Liver (tissue), 9 donors: ENCODE data around the gene C11orf87. TPM values are rescaled to one million over a fixed set of nuclear protein-coding genes. Genes with fewer than 3 reads are reported as not detected.

Experiments
- DNase-seq: peaks from one replicate; pipeline ENCODE4 v3.0.0-alpha.2; 2017; ENCODE audit warnings: low spot score
- H3K27ac ChIP-seq, 2 donors: one replicate each; pipeline ENCODE4 v1.7.0; 2013; ENCODE audit warnings: inconsistent platforms in 2 of 2, low read length in 2 of 2, control low read depth in 1 of 2, low read depth in 1 of 2, mild to moderate bottlenecking in 1 of 2
- H3K27me3 ChIP-seq, 4 donors: one replicate each; pipeline versions ENCODE4 v1.6.1 to v1.7.0; 2013; ENCODE audit warnings: low read length in 3 of 4, inconsistent platforms in 1 of 4, mild to moderate bottlenecking in 1 of 4, moderate library complexity in 1 of 4; ENCODE audit not compliant: control insufficient read depth in 4 of 4, insufficient read depth in 4 of 4
- H3K36me3 ChIP-seq, 4 donors: one replicate each; pipeline versions ENCODE4 v1.6.1 to v1.7.0; 2013; ENCODE audit warnings: low read length in 3 of 4, mild to moderate bottlenecking in 3 of 4, low read depth in 1 of 4, moderate library complexity in 1 of 4; ENCODE audit not compliant: control insufficient read depth in 4 of 4, insufficient read depth in 3 of 4
- H3K4me1 ChIP-seq, 4 donors: one replicate each; pipeline versions ENCODE4 v1.6.1 to v1.7.0; 2013; ENCODE audit warnings: low read length in 3 of 4, mild to moderate bottlenecking in 3 of 4, moderate library complexity in 1 of 4; ENCODE audit not compliant: control insufficient read depth in 4 of 4, insufficient read depth in 4 of 4
- H3K4me3 ChIP-seq, 3 donors: one replicate each; pipeline versions ENCODE4 v1.6.1 to v1.7.0; 2013; ENCODE audit warnings: low read length in 3 of 3, control low read depth in 1 of 3, low read depth in 1 of 3, mild to moderate bottlenecking in 1 of 3
- H3K9ac ChIP-seq, 2 donors: one replicate each; pipeline ENCODE4 v1.7.0; 2013; ENCODE audit warnings: low read length in 2 of 2, mild to moderate bottlenecking in 2 of 2, moderate library complexity in 2 of 2, control low read depth in 1 of 2, low read depth in 1 of 2
- H3K9me3 ChIP-seq, 4 donors: one replicate each; pipeline versions ENCODE4 v1.6.1 to v1.7.0; 2013; ENCODE audit warnings: low read length in 3 of 4; ENCODE audit not compliant: control insufficient read depth in 4 of 4
- EGR1 ChIP-seq, 2 donors: IDR thresholded peaks; 2 replicates each; pipeline ENCODE4 v1.6.1; 2016 to 2018; ENCODE audit warnings: antibody characterized with exemption in 2 of 2, low read depth in 2 of 2
- HNF4A ChIP-seq, 2 donors: conservative IDR thresholded peaks; 2 replicates each; pipeline ENCODE4 v1.6.1; 2016; ENCODE audit warnings: antibody characterized with exemption in 2 of 2, mild to moderate bottlenecking in 2 of 2
- HNF4G ChIP-seq: IDR thresholded peaks from 2 replicates; pipeline ENCODE4 v1.6.1; 2016; ENCODE audit warnings: antibody characterized with exemption
- JUND ChIP-seq, 2 donors: IDR thresholded peaks; 2 replicates each; pipeline ENCODE4 v1.6.1; 2016; ENCODE audit warnings: antibody characterized with exemption in 2 of 2
- MAX ChIP-seq: IDR thresholded peaks from 2 replicates; pipeline ENCODE4 v1.6.1; 2016; ENCODE audit warnings: antibody characterized with exemption
- NR2F2 ChIP-seq: IDR thresholded peaks from 2 replicates; pipeline ENCODE4 v1.6.1; 2016; ENCODE audit warnings: antibody characterized with exemption
- RAD21 ChIP-seq, 2 donors: IDR thresholded peaks; 2 replicates each; pipeline ENCODE4 v1.6.1; 2016; ENCODE audit warnings: antibody characterized with exemption in 2 of 2, mild to moderate bottlenecking in 2 of 2
- REST ChIP-seq: IDR thresholded peaks from 2 replicates; pipeline ENCODE4 v1.6.1; 2016; ENCODE audit warnings: antibody characterized with exemption, mild to moderate bottlenecking
- RXRA ChIP-seq, 2 donors: IDR thresholded peaks; 2 replicates each; pipeline ENCODE4 v1.6.1; 2017 to 2018; ENCODE audit warnings: antibody characterized with exemption in 2 of 2, mild to moderate bottlenecking in 1 of 2
- SP1 ChIP-seq: IDR thresholded peaks from 2 replicates; pipeline ENCODE4 v1.6.1; 2018; ENCODE audit warnings: antibody characterized with exemption, mild to moderate bottlenecking
- YY1 ChIP-seq: IDR thresholded peaks from 2 replicates; pipeline ENCODE4 v1.6.1; 2016; ENCODE audit warnings: antibody characterized with exemption, mild to moderate bottlenecking
- WGBS: extraction: QIAGEN DNeasy Blood & Tissue Kit; methylation state at CpG from one replicate; pipeline ENCODE4 v1.1.7; 2013; 5-methylcytosine and 5-hydroxymethylcytosine counted together
- polyA plus RNA-seq, 2 donors: library from polyadenylated mRNA; stranded (reverse) in 1 of 2; unstranded in 1 of 2; fragments of 200-250 nt in 1 of 2; fragments of >200 nt in 1 of 2; fragmentation: Nextera tagmentation in 1 of 2; extraction: Ambion mirVana in 1 of 2; gene quantifications; one replicate each; pipeline versions ENCODE4 v1.2.1 to v1.2.3, GENCODE V29; 2013 to 2015
- total RNA-seq, 2 donors: library from RNA; depleted of rRNA; stranded (reverse); fragments of >200 nt; gene quantifications; one replicate each; pipeline ENCODE4 v1.2.3, GENCODE V29; 2014
- donor health status: healthy.
- donor health status: healthy.
- donor health status: healthy.
- donor health status: healthy.
- donor health status: healthy.

The C11orf87 gene
- total and polyA plus RNA-seq, 4 donors: not detected

- peaks cover 0 to 6% (median 4%) of the 10 kb centered on the region in 4 donors for H3K27me3 ChIP-seq
These were observed 978 bp downstream of the C11orf87 start for GRCh38 chr11:109422870-109423465.

GRCh38 chr11:109423466-109424190, 1.6 kb downstream of the C11orf87 start:
- H3K27me3 ChIP-seq: peaks cover 0 to 6% (median 4%) of the 10 kb centered on the region in 4 donors
- H3K9me3 ChIP-seq: no peaks in the 10 kb centered on the region
- H3K9ac ChIP-seq: no peak overlapping the region
- peaks cover 0 to 2% (median 0%) of the 10 kb centered on the region in 4 donors for H3K4me1 ChIP-seq
- no peak for DNase-seq
- no peak overlapping the region for H3K27ac ChIP-seq
- H3K4me3 ChIP-seq: no peak overlapping the region
- TF ChIP-seq HNF4G (no peak), JUND (IDR thresholded peaks at IDR 0.05) (no peak), NR2F2 (no peak), REST (no peak), EGR1 (IDR thresholded peaks at IDR 0.05; ENCODE audit: low read depth in 2 of 2) (no peak), HNF4A (conservative IDR thresholded peaks at IDR 0.05) (no peak), YY1 (no peak), MAX (no peak), RXRA (IDR thresholded peaks at IDR 0.05) (no peak), RAD21 (IDR thresholded peaks at IDR 0.05) (no peak)
- WGBS: 24% methylated on average over 45 of the region's 45 CpGs
- H3K36me3 ChIP-seq: no peaks in the 10 kb centered on the region

More at GRCh38 chr11:109422870-109423465, 978 bp downstream of the C11orf87 start:
- H3K4me3 ChIP-seq: no peak overlapping the region
- no peak overlapping the region for H3K9ac ChIP-seq
- 5% methylated on average over 43 of the region's 43 CpGs for WGBS
- TF ChIP-seq SP1: no peak
- no peaks in the 10 kb centered on the region for H3K9me3 ChIP-seq
- peaks cover 0 to 2% (median 0%) of the 10 kb centered on the region in 4 donors for H3K4me1 ChIP-seq
- DNase-seq: no peak
- H3K36me3 ChIP-seq: no peaks in the 10 kb centered on the region
- no peak overlapping the region for H3K27ac ChIP-seq

GRCh38 chr11:109424901-109425300, 2.9 kb downstream of the C11orf87 start:
- H3K27ac ChIP-seq: no peak overlapping the region
- H3K4me1 ChIP-seq: peaks cover 0 to 2% (median 0%) of the 10 kb centered on the region in 4 donors
- peaks cover 0 to 6% (median 4%) of the 10 kb centered on the region in 4 donors for H3K27me3 ChIP-seq
- H3K36me3 ChIP-seq: no peaks in the 10 kb centered on the region
- no peak overlapping the region for H3K9ac ChIP-seq
- WGBS: 7% methylated on average over 10 of the region's 10 CpGs
- no peak for TF ChIP-seq RXRA (IDR thresholded peaks at IDR 0.05)
- TF ChIP-seq REST: peak; percentile 98
- no peak for DNase-seq
- H3K9me3 ChIP-seq: no peaks in the 10 kb centered on the region
- H3K4me3 ChIP-seq: no peak overlapping the region
